Neural cell (in vitro differentiated cells): ENCODE data around the gene WDR5. TPM values are rescaled to one million over a fixed set of nuclear protein-coding genes. Genes with fewer than 3 reads are reported as not detected.

ENCODE experiments used
- H2AFZ ChIP-seq: fragments of 200-600, 300-800 bp; sonication (generic), shearing (Covaris generic); 2 replicates; pipeline ENCODE4 v1.6.0; 2014; ENCODE audit warnings: low read depth, mild to moderate bottlenecking, antibody characterized with exemption, low read length, moderate library complexity
- H3F3A ChIP-seq: fragments of 200-600 bp; shearing (Covaris generic); 2 replicates; pipeline ENCODE4 v1.6.1; 2016; ENCODE audit warnings: mild to moderate bottlenecking, moderate library complexity, mixed read lengths, antibody characterized with exemption, low read length; ENCODE audit not compliant: insufficient read depth, poor library complexity, severe bottlenecking
- H3K27ac ChIP-seq: fragments of 200-600, 300-800 bp; sonication (generic), shearing (Covaris generic); 2 replicates; pipeline ENCODE4 v1.5.1; 2014; ENCODE audit warnings: mild to moderate bottlenecking, low read length, moderate library complexity
- H3K27me3 ChIP-seq: fragments of 300-800, 200-600 bp; sonication (generic), shearing (Covaris generic); 2 replicates; pipeline ENCODE4 v1.6.0; 2014; ENCODE audit warnings: mild to moderate bottlenecking, low read depth, low read length, moderate library complexity; ENCODE audit not compliant: insufficient read depth
- H3K36me3 ChIP-seq: fragments of 300-800, 200-600 bp; sonication (generic), shearing (Covaris generic); 2 replicates; pipeline ENCODE4 v1.5.1; 2014; ENCODE audit warnings: mild to moderate bottlenecking, antibody characterized with exemption, low read length, moderate library complexity; ENCODE audit not compliant: insufficient read depth
- H3K4me2 ChIP-seq: fragments of 300-800, 200-600 bp; sonication (generic), shearing (Covaris generic); 2 replicates; pipeline ENCODE4 v1.6.0; 2014; ENCODE audit warnings: mild to moderate bottlenecking, low read length
- H3K4me3 ChIP-seq: fragments of 300-800, 200-600 bp; sonication (generic), shearing (Covaris generic); 2 replicates; pipeline ENCODE4 v1.5.1; 2014; ENCODE audit warnings: mild to moderate bottlenecking, low read length, moderate library complexity
- H3K79me2 ChIP-seq: fragments of 200-600 bp; shearing (Covaris generic); replicated peaks from 2 replicates; pipeline ENCODE4 v1.6.0; 2014; ENCODE audit warnings: mild to moderate bottlenecking, low read length, moderate library complexity; ENCODE audit not compliant: insufficient read depth
- H3K9ac ChIP-seq: fragments of 300-800, 200-600 bp; sonication (generic), shearing (Covaris generic); 2 replicates; pipeline ENCODE4 v1.6.1; 2016; ENCODE audit warnings: mild to moderate bottlenecking, low read length, mixed read lengths
- H3K9me2 ChIP-seq: fragments of 200-600 bp; shearing (Covaris generic); 2 replicates; pipeline ENCODE4 v1.6.1; 2016; ENCODE audit warnings: mild to moderate bottlenecking, low read length, mixed read lengths; ENCODE audit not compliant: insufficient read depth
- H3K9me3 ChIP-seq: fragments of 200-600, 300-800 bp; sonication (generic), shearing (Covaris generic); 2 replicates; pipeline ENCODE4 v1.6.1; 2016; ENCODE audit warnings: mild to moderate bottlenecking, mixed run types, low read length, moderate library complexity, mixed read lengths
- H4K20me1 ChIP-seq: fragments of 200-600 bp; shearing (Covaris generic); 2 replicates; pipeline ENCODE4 v1.6.1; 2016; ENCODE audit warnings: mild to moderate bottlenecking, mixed run types; ENCODE audit not compliant: insufficient read depth
- CTCF ChIP-seq: fragments of 450-650 bp; IDR thresholded peaks from 2 replicates; pipeline ENCODE4 v1.5.1; 2014; ENCODE audit warnings: antibody characterized with exemption, mild to moderate bottlenecking, moderate library complexity; ENCODE audit not compliant: poor library complexity, severe bottlenecking
- EP300 ChIP-seq: fragments of 450-650 bp; conservative IDR thresholded peaks from 2 replicates; pipeline ENCODE4 v1.6.1; 2014; ENCODE audit warnings: antibody characterized with exemption, mild to moderate bottlenecking, moderate library complexity; ENCODE audit not compliant: poor library complexity, severe bottlenecking
- EZH2 ChIP-seq: fragments of 200-600, 300-800 bp; shearing (Covaris generic), sonication (generic); IDR thresholded peaks from 2 replicates; pipeline ENCODE4 v1.6.1; 2014; ENCODE audit warnings: antibody characterized with exemption, low read length, borderline replicate concordance, mild to moderate bottlenecking; ENCODE audit not compliant: insufficient read depth, poor library complexity, severe bottlenecking
- MXI1 ChIP-seq: fragments of 450-650 bp; conservative IDR thresholded peaks from 2 replicates; pipeline ENCODE4 v1.6.1; 2014; ENCODE audit warnings: antibody characterized with exemption, mild to moderate bottlenecking; ENCODE audit not compliant: poor library complexity, severe bottlenecking
- POLR2AphosphoS5 ChIP-seq: IDR thresholded peaks from 2 replicates; pipeline ENCODE4 v1.6.1; 2012
- RAD21 ChIP-seq: fragments of 450-650 bp; conservative IDR thresholded peaks from 2 replicates; pipeline ENCODE4 v1.6.1; 2014; ENCODE audit warnings: antibody characterized with exemption, mild to moderate bottlenecking, moderate library complexity
- REST ChIP-seq: IDR thresholded peaks from 2 replicates; pipeline ENCODE4 v1.6.1; 2012; ENCODE audit warnings: borderline replicate concordance
- SMC3 ChIP-seq: fragments of 450-650 bp; conservative IDR thresholded peaks from 2 replicates; pipeline ENCODE4 v1.6.1; 2014; ENCODE audit warnings: antibody characterized with exemption, mild to moderate bottlenecking, moderate library complexity; ENCODE audit not compliant: poor library complexity
- TAF1 ChIP-seq: IDR thresholded peaks from 2 replicates; pipeline ENCODE4 v1.6.1; 2012; ENCODE audit warnings: low read depth
- polyA plus RNA-seq: library from polyadenylated mRNA; depleted of rRNA; stranded (reverse); fragments of >200 nt; gene quantifications from 2 replicates; pipeline ENCODE4 v1.2.3, GENCODE V29; 2014

WDR5 gene
- polyA plus RNA-seq, 1 donor from 2014 or later, result 40.2 TPM

- Histone ChIP-seq H3K4me3 (no peak overlapping the region), H3K9me2 (no peaks in the 10 kb centered on the region), H3F3A (no peaks in the 10 kb centered on the region), H4K20me1 (no peaks in the 10 kb centered on the region), H3K4me2 (no peak overlapping the region), H3K79me2 (no peaks in the 10 kb centered on the region), H3K36me3 (no peaks in the 10 kb centered on the region), H3K27ac (no peak overlapping the region), H3K27me3 (no peaks in the 10 kb centered on the region), H3K9ac (no peak overlapping the region), H3K9me3 (no peaks in the 10 kb centered on the region), H2AFZ (no peak overlapping the region)
- TF ChIP-seq POLR2AphosphoS5 (no peak), CTCF (no peak), RAD21 (no peak), EZH2 (no peak), MXI1 (no peak), SMC3 (no peak), EP300 (no peak), REST (no peak), TAF1 (no peak)
Measured at GRCh38 chr9:134158753-134159392, 23.0 kb downstream of the WDR5 start.

GRCh38 chr9:134159566-134160245 is 23.8 kb downstream of the WDR5 start:
- H3K4me2 ChIP-seq, result no peak overlapping the region
- no peaks in the 10 kb centered on the region for H3K9me2 ChIP-seq
- H2AFZ ChIP-seq, result no peak overlapping the region
- no peak overlapping the region for H3K27ac ChIP-seq
- H3K9me3 ChIP-seq, result no peaks in the 10 kb centered on the region
- no peak overlapping the region for H3K4me3 ChIP-seq
- no peaks in the 10 kb centered on the region for H3F3A ChIP-seq
- H3K79me2 ChIP-seq, result no peaks in the 10 kb centered on the region
- H3K9ac ChIP-seq, result no peak overlapping the region
- no peak for TF ChIP-seq EZH2
- no peak for TF ChIP-seq MXI1
- no peak for TF ChIP-seq REST
- no peak for TF ChIP-seq SMC3
- TF ChIP-seq TAF1, result no peak
- no peak for TF ChIP-seq POLR2AphosphoS5
- no peak for TF ChIP-seq RAD21
- TF ChIP-seq EP300, result no peak
- no peak for TF ChIP-seq CTCF
- no peaks in the 10 kb centered on the region for H3K36me3 ChIP-seq
- no peaks in the 10 kb centered on the region for H3K27me3 ChIP-seq
- no peaks in the 10 kb centered on the region for H4K20me1 ChIP-seq
